ENCODE data around the gene GLI2.

GRCh38 chr2:120703330-120703994 is 32.2 kb upstream of the GLI2 start:
- TF ChIP-seq CTCF (tag by site-specific recombination; IDR thresholded peaks at IDR 0.05) (no peak), RBAK (tag by site-specific recombination; IDR thresholded peaks at IDR 0.05) (no peak), ZNF501 (tag by site-specific recombination; IDR thresholded peaks at IDR 0.05) (no peak), ZNF24 (tag by site-specific recombination; IDR thresholded peaks at IDR 0.05) (no peak), ZNF10 (tag by site-specific recombination; IDR thresholded peaks at IDR 0.05) (no peak), ZBTB8A (tag by site-specific recombination; IDR thresholded peaks at IDR 0.05) (no peak), ZNF76 (tag by site-specific recombination; IDR thresholded peaks at IDR 0.05; ENCODE audit: borderline replicate concordance, low read depth) (no peak), PBX3 (CRISPR knock-in tag; IDR thresholded peaks at IDR 0.05) (no peak), ZNF174 (tag by site-specific recombination; IDR thresholded peaks at IDR 0.05) (no peak), KLF9 (tag by site-specific recombination; IDR thresholded peaks at IDR 0.05; ENCODE audit: low read depth) (no peak), TCF7L2 (IDR thresholded peaks at IDR 0.05; ENCODE audit: borderline replicate concordance, low read depth, low read length) (no peak), ZNF311 (tag by site-specific recombination; IDR thresholded peaks at IDR 0.05; ENCODE audit: borderline replicate concordance) (no peak), ZBTB11 (tag by site-specific recombination; conservative IDR thresholded peaks at IDR 0.05; ENCODE audit: low read depth) (no peak), ZNF19 (tag by site-specific recombination; IDR thresholded peaks at IDR 0.05; ENCODE audit: low read depth) (no peak)
